Progenitor cell of endocrine pancreas (in vitro differentiated cells): ENCODE data around the gene DHRS11. TPM values are rescaled to one million over a fixed set of nuclear protein-coding genes. Genes with fewer than 3 reads are reported as not detected.

Source experiments
- DNase-seq: peaks from one replicate; pipeline ENCODE4 v3.0.0; 2021; ENCODE audit warnings: low spot score; ENCODE audit not compliant: unreplicated experiment
- H3K27ac Mint-ChIP-seq: 2 replicates; pipeline ENCODE4 v1.8.0; 2021; ENCODE audit warnings: mild to moderate bottlenecking, moderate library complexity, mixed read lengths
- H3K27me3 Mint-ChIP-seq: 2 replicates; pipeline ENCODE4 v1.8.0; 2021; ENCODE audit warnings: mixed read lengths
- H3K36me3 Mint-ChIP-seq: 2 replicates; pipeline ENCODE4 v1.8.0; 2022; ENCODE audit warnings: mixed read lengths; ENCODE audit not compliant: insufficient read depth
- H3K4me1 Mint-ChIP-seq: 2 replicates; pipeline ENCODE4 v1.8.0; 2021; ENCODE audit warnings: low read depth, mixed read lengths
- H3K4me3 Mint-ChIP-seq: 2 replicates; pipeline ENCODE4 v1.8.0; 2021; ENCODE audit warnings: low read depth, mild to moderate bottlenecking, moderate library complexity, mixed read lengths
- H3K9me3 Mint-ChIP-seq: 2 replicates; pipeline ENCODE4 v1.8.0; 2021; ENCODE audit warnings: low read depth, mixed read lengths
- CTCF ChIP-seq: fragments of 200-600 bp; sonication (generic); IDR thresholded peaks from one replicate; pipeline ENCODE4 v1.5.0; 2021; ENCODE audit warnings: antibody characterized with exemption, mild to moderate bottlenecking; ENCODE audit not compliant: unreplicated experiment
- total RNA-seq: library from RNA; stranded (reverse); gene quantifications from 2 replicates; pipeline ENCODE4 v1.2.1, GENCODE V29; 2021

DHRS11 gene
- total RNA-seq, 1 donor from 2014 or later, result 12.0 TPM

GRCh38 chr17:36645422-36645821 lies 53.7 kb downstream of the DHRS11 start:
- DNase-seq, result no peak
- Mint-ChIP-seq H3K27me3 (peaks cover 74% of the 10 kb centered on the region), H3K9me3 (no peaks in the 10 kb centered on the region), H3K27ac (no peak overlapping the region), H3K36me3 (no peaks in the 10 kb centered on the region), H3K4me3 (no peak overlapping the region), H3K4me1 (peaks cover 8% of the 10 kb centered on the region)
- no peak for TF ChIP-seq CTCF

- peaks cover 66% of the 10 kb centered on the region for H3K27me3 Mint-ChIP-seq
- H3K9me3 Mint-ChIP-seq, result no peaks in the 10 kb centered on the region
- H3K4me1 Mint-ChIP-seq, result peaks cover under 1% of the 10 kb centered on the region
- no peak for TF ChIP-seq CTCF
- H3K4me3 Mint-ChIP-seq, result no peak overlapping the region
- no peaks in the 10 kb centered on the region for H3K36me3 Mint-ChIP-seq
- no peak overlapping the region for H3K27ac Mint-ChIP-seq
- no peak for DNase-seq
These were observed 56.0 kb downstream of the DHRS11 start for GRCh38 chr17:36647636-36648035.

- TF ChIP-seq CTCF, result no peak
- H3K27me3 Mint-ChIP-seq, result peaks cover 58% of the 10 kb centered on the region
- H3K36me3 Mint-ChIP-seq, result no peaks in the 10 kb centered on the region
- no peak overlapping the region for H3K27ac Mint-ChIP-seq
- H3K9me3 Mint-ChIP-seq, result no peaks in the 10 kb centered on the region
- no peak overlapping the region for H3K4me3 Mint-ChIP-seq
- no peaks in the 10 kb centered on the region for H3K4me1 Mint-ChIP-seq
- DNase-seq, result no peak
These were observed 58.6 kb downstream of the DHRS11 start for GRCh38 chr17:36650096-36650775.

Other genes starting within 250 kb of the DHRS11 start
- gene TBC1D3H, start 203.4 kb upstream of the DHRS11 start, total RNA-seq, result not detected in 2 replicates
- gene ZNHIT3, start 105.2 kb upstream of the DHRS11 start, total RNA-seq, result 43.9 and 49.1 TPM in 2 replicates
- gene MYO19, start 57.0 kb upstream of the DHRS11 start, total RNA-seq, result 77.7 and 82.2 TPM in 2 replicates
- 7.3 and 8.7 TPM in 2 replicates for gene PIGW, start 56.9 kb upstream of the DHRS11 start, total RNA-seq
- 74.2 and 75.3 TPM in 2 replicates for gene GGNBP2, start 47.0 kb upstream of the DHRS11 start, total RNA-seq
- gene MRM1, start 9.7 kb downstream of the DHRS11 start, total RNA-seq, result 6.6 and 7.1 TPM in 2 replicates